Glomerular visceral epithelial cell (primary cell): Measurements from ENCODE around the gene ITPR3.

Experiments
- DNase-seq: peaks from one replicate; pipeline ENCODE4 v3.0.0-alpha.2; 2016; ENCODE audit errors: extremely low spot score

Gene ITPR3

GRCh38 chr6:33670086-33670660 is 49.1 kb downstream of the ITPR3 start:
- DNase-seq: no peak

GRCh38 chr6:33670971-33671743 is 50.0 kb downstream of the ITPR3 start:
- no peak for DNase-seq

- no peak for DNase-seq
Observed at GRCh38 chr6:33671744-33672072, 50.6 kb downstream of the ITPR3 start.

- peak; percentile 92 for DNase-seq
Observed at GRCh38 chr6:33672808-33673207, 51.7 kb downstream of the ITPR3 start.

- DNase-seq: no peak
Observed at GRCh38 chr6:33673851-33674250, 52.7 kb downstream of the ITPR3 start.

GRCh38 chr6:33675968-33676367 is 54.8 kb downstream of the ITPR3 start:
- DNase-seq: no peak

- DNase-seq: no peak
Observed at GRCh38 chr6:33676416-33677142, 55.5 kb downstream of the ITPR3 start.

- no peak for DNase-seq
Observed at GRCh38 chr6:33677143-33677660, 56.1 kb downstream of the ITPR3 start.

- no peak for DNase-seq
Observed at GRCh38 chr6:33677689-33678088, 56.6 kb downstream of the ITPR3 start.

GRCh38 chr6:33678233-33678931 is 57.3 kb downstream of the ITPR3 start:
- DNase-seq: no peak

GRCh38 chr6:33678932-33679490 is 57.9 kb downstream of the ITPR3 start:
- DNase-seq: no peak

GRCh38 chr6:33679761-33680160 is 58.6 kb downstream of the ITPR3 start:
- no peak for DNase-seq

GRCh38 chr6:33682341-33682740 is 61.2 kb downstream of the ITPR3 start:
- no peak for DNase-seq

GRCh38 chr6:33683051-33683571 is 62.0 kb downstream of the ITPR3 start:
- DNase-seq: no peak

- no peak for DNase-seq
Observed at GRCh38 chr6:33683576-33684427, 62.7 kb downstream of the ITPR3 start.

- DNase-seq: no peak
Observed at GRCh38 chr6:33684428-33684896, 63.3 kb downstream of the ITPR3 start.

GRCh38 chr6:33684983-33685382 is 63.9 kb downstream of the ITPR3 start:
- DNase-seq: no peak

GRCh38 chr6:33685411-33686224 is 64.5 kb downstream of the ITPR3 start:
- no peak for DNase-seq

- DNase-seq: no peak
Observed at GRCh38 chr6:33686225-33686924, 65.3 kb downstream of the ITPR3 start.
